Measurements from ENCODE around the gene CTCFL. TPM values are rescaled to one million over a fixed set of nuclear protein-coding genes. Genes with fewer than 3 reads are reported as not detected.

CTCFL gene
- total RNA-seq, 1 experiment from 2014 or later: 0.90 TPM

DNA sequence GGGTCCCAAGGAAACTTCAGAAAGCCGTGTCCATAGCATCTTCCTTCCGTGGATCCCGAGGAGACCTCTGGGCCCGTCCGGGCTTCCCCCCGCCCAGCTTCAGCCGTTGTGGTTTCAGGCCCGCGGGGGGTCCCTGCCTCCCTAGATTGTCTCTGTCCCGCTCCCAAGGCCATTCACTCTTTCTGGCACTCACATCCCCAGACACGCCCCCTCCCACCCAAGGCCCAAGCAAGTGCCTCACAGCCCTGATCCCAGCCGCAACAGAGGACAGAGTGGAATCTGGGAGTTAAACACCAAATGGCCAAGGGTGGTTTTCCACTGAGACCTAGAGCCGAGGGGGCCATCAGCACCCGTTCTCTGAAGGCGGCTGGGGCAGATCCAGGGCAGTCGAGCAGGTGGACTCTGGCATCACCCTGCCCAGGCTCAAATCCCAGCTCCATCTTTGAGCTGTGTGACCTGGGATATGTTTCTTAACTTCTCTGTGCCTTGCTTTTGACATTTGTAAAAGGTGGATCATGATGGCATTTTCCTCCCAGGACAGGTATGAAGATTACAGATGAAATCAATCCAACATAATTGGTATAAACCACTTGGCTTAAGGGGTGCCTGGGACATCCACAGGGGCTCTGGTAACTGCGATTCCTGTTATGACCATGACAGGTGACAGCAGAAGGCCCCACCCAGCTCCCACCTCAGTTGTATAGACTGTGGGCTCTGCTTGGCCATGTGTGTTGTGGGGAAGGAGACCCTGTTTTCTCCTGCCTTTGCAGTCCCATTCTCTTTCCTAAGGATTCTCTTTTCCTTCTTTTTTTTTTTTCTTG, 48.1 kb downstream of the CTCFL start:
- intact Hi-C loops (cut with micrococcal nuclease; ENCODE audit: unreplicated experiment): no loop called here
- ChIA-PET CTCF (no interaction called here), POLR2A (ENCODE audit: low non-redundant PET) (no interaction called here)
- no peaks in the 10 kb centered on the region for H3K27me3 ChIP-seq (replicated peaks; ENCODE audit: insufficient read depth, low read depth, low read length, poor library complexity)
- BruUV-seq (replicated peaks): no TSS peak
- no peaks in the 10 kb centered on the region for H3K9me3 ChIP-seq (ENCODE audit: low read depth, low read length, poor library complexity, severe bottlenecking)
- peaks cover 19% of the 10 kb centered on the region for H3K4me1 ChIP-seq (ENCODE audit: insufficient read depth, low read length, poor library complexity, severe bottlenecking)
- H3K4me3 ChIP-seq (ENCODE audit: low read depth, low read length, poor library complexity, severe bottlenecking): no peak overlapping the region
- no peak for TF ChIP-seq EZH2 (IDR thresholded peaks at IDR 0.05; ENCODE audit: borderline replicate concordance, low read depth, low read length, poor library complexity, severe bottlenecking)
- no peak for TF ChIP-seq CTCF (conservative IDR thresholded peaks at IDR 0.05; ENCODE audit: low read depth, low read length)
- no peaks in the 10 kb centered on the region for H3K36me3 ChIP-seq (ENCODE audit: insufficient read depth, low read length, poor library complexity, severe bottlenecking)
- no peak overlapping the region for H3K27ac ChIP-seq (ENCODE audit: low read depth, low read length, poor library complexity, severe bottlenecking)
- DNase-seq (ENCODE audit: low spot score): no peak

- DNase-seq (ENCODE audit: low spot score): no peak
- Histone ChIP-seq H3K27ac (ENCODE audit: low read depth, low read length, poor library complexity, severe bottlenecking) (no peak overlapping the region), H3K9me3 (ENCODE audit: low read depth, low read length, poor library complexity, severe bottlenecking) (no peaks in the 10 kb centered on the region), H3K36me3 (ENCODE audit: insufficient read depth, low read length, poor library complexity, severe bottlenecking) (no peaks in the 10 kb centered on the region), H3K4me3 (ENCODE audit: low read depth, low read length, poor library complexity, severe bottlenecking) (no peak overlapping the region), H3K4me1 (ENCODE audit: insufficient read depth, low read length, poor library complexity, severe bottlenecking) (peaks cover 12% of the 10 kb centered on the region), H3K27me3 (replicated peaks; ENCODE audit: insufficient read depth, low read depth, low read length, poor library complexity) (no peaks in the 10 kb centered on the region)
- BruUV-seq (replicated peaks): no TSS peak
- TF ChIP-seq CTCF (conservative IDR thresholded peaks at IDR 0.05; ENCODE audit: low read depth, low read length) (no peak), EZH2 (IDR thresholded peaks at IDR 0.05; ENCODE audit: borderline replicate concordance, low read depth, low read length, poor library complexity, severe bottlenecking) (no peak)
- intact Hi-C loops (cut with micrococcal nuclease; ENCODE audit: unreplicated experiment): no loop called here
- CTCF ChIA-PET: no interaction called here
- POLR2A ChIA-PET (ENCODE audit: low non-redundant PET): no interaction called here
These were observed 48.8 kb downstream of the CTCFL start for GRCh38 chr20:57476084-57476526.

DNA sequence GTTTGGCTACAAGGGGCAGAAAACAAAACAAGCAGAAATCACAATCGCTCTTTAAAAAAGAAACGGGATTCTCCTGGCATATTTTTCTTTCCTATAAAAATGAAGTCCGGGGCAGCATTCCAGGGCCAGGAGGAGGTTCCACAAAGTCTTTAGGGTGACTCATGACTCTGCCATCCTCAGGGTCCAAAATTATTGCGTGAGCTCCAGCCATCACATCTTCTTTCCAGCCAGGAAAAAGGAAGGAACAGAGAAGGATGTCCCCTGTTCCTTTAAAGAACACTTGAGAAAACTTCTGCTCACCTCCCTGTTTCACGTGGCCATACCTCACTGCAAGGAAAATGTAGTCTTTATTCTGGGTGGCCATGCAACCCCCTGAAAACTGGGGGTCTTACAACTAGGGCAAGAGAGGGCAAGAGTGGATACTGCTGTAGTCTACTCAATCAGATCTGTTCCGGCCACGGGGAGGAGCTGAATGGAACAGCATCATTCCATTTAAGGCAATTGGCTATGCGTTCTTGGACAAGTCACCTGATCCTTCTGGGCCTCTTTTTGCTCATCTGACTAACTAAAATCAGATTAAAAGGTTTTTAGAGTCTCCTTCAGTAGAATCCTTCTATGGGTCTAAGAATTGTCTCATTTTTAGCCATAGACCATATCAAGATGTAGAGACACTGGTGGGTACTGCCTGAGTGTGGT, 49.4 kb downstream of the CTCFL start:
- DNase-seq (ENCODE audit: low spot score): no peak
- Histone ChIP-seq H3K27me3 (replicated peaks; ENCODE audit: insufficient read depth, low read depth, low read length, poor library complexity) (no peaks in the 10 kb centered on the region), H3K27ac (ENCODE audit: low read depth, low read length, poor library complexity, severe bottlenecking) (no peak overlapping the region), H3K9me3 (ENCODE audit: low read depth, low read length, poor library complexity, severe bottlenecking) (no peaks in the 10 kb centered on the region), H3K4me3 (ENCODE audit: low read depth, low read length, poor library complexity, severe bottlenecking) (no peak overlapping the region), H3K4me1 (ENCODE audit: insufficient read depth, low read length, poor library complexity, severe bottlenecking) (peaks cover 6% of the 10 kb centered on the region), H3K36me3 (ENCODE audit: insufficient read depth, low read length, poor library complexity, severe bottlenecking) (no peaks in the 10 kb centered on the region)
- TF ChIP-seq EZH2 (IDR thresholded peaks at IDR 0.05; ENCODE audit: borderline replicate concordance, low read depth, low read length, poor library complexity, severe bottlenecking) (no peak), CTCF (conservative IDR thresholded peaks at IDR 0.05; ENCODE audit: low read depth, low read length) (no peak)
- POLR2A ChIA-PET (ENCODE audit: low non-redundant PET): no interaction called here
- intact Hi-C loops (cut with micrococcal nuclease; ENCODE audit: unreplicated experiment): no loop called here
- no TSS peak for BruUV-seq (replicated peaks)
- CTCF ChIA-PET: no interaction called here

All from A673 (cell line).